Adipocyte (in vitro differentiated cells): ENCODE data around the gene KCNIP3.

Source experiments
- DNase-seq: peaks from one replicate; pipeline ENCODE4 v3.0.0-alpha.2; 2015; ENCODE audit warnings: low read depth
- H3K27me3 ChIP-seq: replicated peaks from 2 replicates; pipeline ENCODE4 v1.7.0; 2013; ENCODE audit warnings: mild to moderate bottlenecking, low read length, moderate library complexity; ENCODE audit not compliant: control insufficient read depth, insufficient read depth
- H3K36me3 ChIP-seq: 2 replicates; pipeline ENCODE4 v1.7.0; 2013; ENCODE audit warnings: low read length, mild to moderate bottlenecking, moderate library complexity; ENCODE audit not compliant: control insufficient read depth, insufficient read depth, severe bottlenecking
- H3K4me1 ChIP-seq: 2 replicates; pipeline ENCODE4 v1.7.0; 2013; ENCODE audit warnings: mild to moderate bottlenecking, low read length, moderate library complexity; ENCODE audit not compliant: control insufficient read depth, insufficient read depth
- H3K4me3 ChIP-seq: 2 replicates; pipeline ENCODE4 v1.7.0; 2013; ENCODE audit warnings: mild to moderate bottlenecking, low read length, moderate library complexity
- H3K9ac ChIP-seq: 2 replicates; pipeline ENCODE4 v1.7.0; 2013; ENCODE audit warnings: mild to moderate bottlenecking, low read length, moderate library complexity
- H3K9me3 ChIP-seq: 2 replicates; pipeline ENCODE4 v1.7.0; 2013; ENCODE audit warnings: mild to moderate bottlenecking, low read length, moderate library complexity; ENCODE audit not compliant: control insufficient read depth

The KCNIP3 gene

DNA sequence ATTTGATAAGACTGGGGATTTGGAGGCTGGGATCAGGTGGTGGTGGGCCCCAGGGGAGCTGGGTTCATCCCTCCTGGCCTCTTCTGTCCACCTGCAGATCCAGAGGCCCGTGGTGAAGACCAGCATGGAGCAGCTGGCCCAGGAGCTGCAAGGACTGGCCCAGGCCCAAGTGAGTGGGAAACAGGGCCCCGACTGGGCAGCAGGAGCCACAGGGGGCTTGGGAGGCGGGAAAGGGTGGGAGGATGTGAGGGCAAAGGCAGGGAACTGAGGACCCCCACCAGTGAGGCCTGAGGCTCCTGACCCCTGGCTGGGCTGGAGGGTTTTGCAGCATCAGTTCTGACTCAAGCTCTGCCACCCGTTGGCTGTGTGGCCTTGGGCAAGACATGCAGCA, 11.6 kb upstream of the KCNIP3 start:
- H3K4me3 ChIP-seq = no peak overlapping the region
- no peaks in the 10 kb centered on the region for H3K36me3 ChIP-seq
- no peak overlapping the region for H3K9ac ChIP-seq
- peaks cover 3% of the 10 kb centered on the region for H3K27me3 ChIP-seq
- H3K4me1 ChIP-seq = no peaks in the 10 kb centered on the region
- peaks cover 3% of the 10 kb centered on the region for H3K9me3 ChIP-seq
- DNase-seq = no peak

DNA sequence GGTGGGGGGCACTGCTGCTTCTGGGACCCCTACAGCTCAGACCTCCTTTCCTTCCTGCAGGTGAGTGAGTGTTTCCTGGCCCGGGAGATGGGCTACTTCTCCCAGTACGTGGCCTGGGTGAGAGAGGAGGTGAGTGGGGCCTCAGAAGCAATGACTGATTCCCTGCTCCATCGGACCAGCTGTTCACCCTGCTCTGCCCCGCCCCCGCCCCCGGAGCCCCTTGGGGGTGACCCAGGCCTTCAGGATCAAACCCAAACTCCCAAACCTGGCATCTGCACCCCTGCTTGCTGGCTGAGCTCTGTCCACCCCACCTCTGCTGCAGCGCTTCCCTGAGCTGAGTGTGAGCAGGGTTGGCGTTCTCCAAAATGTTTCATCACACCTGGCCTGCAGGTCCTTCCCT, 9.8 kb upstream of the KCNIP3 start:
- Histone ChIP-seq H3K9me3 (peaks cover 18% of the 10 kb centered on the region), H3K36me3 (no peaks in the 10 kb centered on the region), H3K9ac (no peak overlapping the region), H3K27me3 (no peaks in the 10 kb centered on the region), H3K4me3 (no peak overlapping the region), H3K4me1 (no peaks in the 10 kb centered on the region)
- no peak for DNase-seq

DNA sequence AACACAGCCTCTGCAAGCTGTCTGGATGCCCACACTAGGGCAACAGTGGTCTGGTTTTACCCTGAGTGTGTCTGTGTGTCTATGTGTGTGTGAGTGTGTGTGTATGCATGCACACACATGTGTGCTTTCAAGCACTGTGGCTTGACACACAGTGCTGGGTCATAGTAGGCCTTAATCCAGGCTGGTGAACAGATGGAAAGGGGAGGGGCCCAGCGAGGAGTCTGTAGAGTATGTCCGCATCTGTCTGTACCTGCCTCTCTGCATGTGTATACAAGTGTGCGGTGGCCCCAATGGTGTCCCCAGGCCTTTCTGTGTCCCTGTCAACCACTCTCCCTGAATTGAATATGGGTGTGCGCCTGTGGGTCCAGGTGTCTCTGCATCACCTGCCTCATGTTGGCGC, 9.3 kb upstream of the KCNIP3 start:
- no peaks in the 10 kb centered on the region for H3K4me1 ChIP-seq
- H3K4me3 ChIP-seq = no peak overlapping the region
- no peaks in the 10 kb centered on the region for H3K27me3 ChIP-seq
- no peak for DNase-seq
- H3K36me3 ChIP-seq = no peaks in the 10 kb centered on the region
- H3K9ac ChIP-seq = no peak overlapping the region
- H3K9me3 ChIP-seq = peaks cover 18% of the 10 kb centered on the region

DNA sequence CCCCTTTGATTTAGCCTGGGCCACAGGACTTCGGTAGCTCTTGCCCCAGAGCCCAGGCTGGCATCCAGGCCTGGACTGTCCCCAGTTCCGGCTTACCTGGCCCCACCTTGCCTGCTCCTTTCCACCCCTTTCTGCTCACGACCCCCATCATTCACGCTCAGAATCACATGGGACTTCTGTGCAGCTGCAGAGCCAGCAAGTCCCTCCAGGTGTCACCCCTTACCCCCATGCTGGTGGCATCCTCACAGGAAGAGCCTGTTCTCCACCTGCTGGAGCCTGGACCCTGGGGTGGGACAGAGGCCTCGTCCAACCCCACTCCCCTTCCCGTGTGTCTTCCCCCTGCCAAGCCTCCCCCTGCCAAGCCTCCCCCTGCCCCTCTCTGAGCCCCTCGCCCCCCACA, 7.9 kb upstream of the KCNIP3 start:
- no peaks in the 10 kb centered on the region for H3K27me3 ChIP-seq
- no peaks in the 10 kb centered on the region for H3K36me3 ChIP-seq
- H3K9ac ChIP-seq = no peak overlapping the region
- H3K4me1 ChIP-seq = no peaks in the 10 kb centered on the region
- H3K9me3 ChIP-seq = peaks cover 18% of the 10 kb centered on the region
- no peak for DNase-seq
- H3K4me3 ChIP-seq = no peak overlapping the region

DNA sequence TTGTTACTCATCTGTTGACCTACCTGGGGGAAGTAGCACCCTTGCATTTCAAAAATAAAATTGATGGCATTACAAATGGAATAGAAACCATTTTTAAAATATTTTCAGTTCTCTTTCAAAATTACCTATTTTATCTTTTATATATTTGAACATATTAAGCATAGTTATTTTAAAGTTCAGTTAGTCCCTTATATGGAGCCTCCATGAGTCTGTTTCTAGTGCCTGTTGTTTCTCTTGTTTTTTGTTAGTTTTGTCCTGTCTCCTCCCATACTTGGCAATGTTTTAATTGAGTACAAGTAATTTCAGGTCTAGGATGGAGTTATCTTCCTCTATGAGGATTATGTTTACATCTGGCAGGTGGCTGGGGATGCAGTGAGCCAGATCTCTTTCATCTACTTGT, 5.9 kb upstream of the KCNIP3 start:
- no peak for DNase-seq
- Histone ChIP-seq H3K4me1 (no peaks in the 10 kb centered on the region), H3K36me3 (no peaks in the 10 kb centered on the region), H3K9me3 (peaks cover 18% of the 10 kb centered on the region), H3K9ac (no peak overlapping the region), H3K4me3 (no peak overlapping the region), H3K27me3 (peaks cover 5% of the 10 kb centered on the region)

DNA sequence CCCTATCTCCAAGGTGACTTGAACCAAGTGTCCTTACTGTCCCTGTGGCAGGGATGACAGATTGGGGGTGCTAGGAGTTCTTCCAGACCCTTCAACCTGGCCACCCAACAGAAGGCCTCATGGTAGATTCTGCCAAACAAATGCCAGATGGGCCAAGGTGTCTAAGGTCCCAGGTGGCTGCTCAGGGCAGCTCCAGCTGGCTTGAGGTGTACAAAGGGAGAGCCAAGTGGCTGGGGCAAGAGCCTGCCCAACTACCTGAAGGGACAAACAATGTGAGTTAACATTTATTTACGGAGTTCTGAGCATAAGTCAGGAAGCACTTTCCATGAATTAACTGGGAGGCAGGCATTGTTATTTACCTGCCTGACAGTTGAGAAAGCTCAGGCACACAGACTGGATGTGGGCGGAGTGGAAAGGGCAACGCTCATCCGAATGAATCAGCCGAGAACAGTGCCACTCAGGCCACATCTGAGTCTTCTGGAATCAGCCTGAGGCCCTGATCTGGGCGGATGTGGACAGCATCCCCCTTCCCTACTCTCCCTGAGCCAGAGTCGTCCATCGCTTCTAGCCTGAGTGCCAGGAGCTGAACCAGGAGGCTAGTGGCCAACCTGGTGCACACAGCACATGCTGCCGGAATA, 4.4 kb upstream of the KCNIP3 start:
- no peak overlapping the region for H3K4me3 ChIP-seq
- no peaks in the 10 kb centered on the region for H3K4me1 ChIP-seq
- peaks cover 14% of the 10 kb centered on the region for H3K27me3 ChIP-seq
- H3K9me3 ChIP-seq = peaks cover 18% of the 10 kb centered on the region
- H3K36me3 ChIP-seq = no peaks in the 10 kb centered on the region
- no peak for DNase-seq
- H3K9ac ChIP-seq = no peak overlapping the region

DNA sequence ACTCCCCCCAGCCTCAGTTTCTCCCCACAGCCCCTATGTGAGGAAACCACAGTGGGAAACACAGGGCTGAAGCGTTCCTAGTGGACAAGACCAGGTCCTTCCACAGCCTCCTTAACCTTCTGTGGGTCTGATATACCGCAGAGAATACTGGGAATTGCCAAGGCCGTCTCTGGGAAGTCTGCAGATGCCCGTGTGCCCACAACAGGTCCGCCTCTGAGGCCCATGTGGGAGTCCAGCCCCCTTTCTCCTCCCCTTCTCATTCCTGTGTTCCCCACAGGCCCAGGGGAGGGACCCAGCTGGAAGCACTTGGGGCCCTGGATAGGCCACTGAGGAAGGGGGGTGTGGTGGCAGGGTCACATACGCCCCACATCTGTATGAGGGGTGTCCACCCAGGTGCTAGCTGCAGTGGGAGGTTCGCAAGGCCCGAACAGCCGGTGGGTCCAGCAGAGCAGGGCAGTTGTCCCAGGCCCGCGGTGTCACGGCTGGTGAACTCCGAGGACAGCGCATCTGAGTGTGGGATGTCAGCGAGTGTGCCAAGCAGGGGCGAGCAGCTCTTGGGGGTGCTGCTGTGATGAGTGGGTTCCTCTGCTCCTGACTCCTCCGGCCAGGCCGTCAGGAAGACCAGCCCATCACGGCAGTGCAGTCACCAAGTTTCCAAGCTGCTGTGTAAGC, 2.4 kb upstream of the KCNIP3 start:
- H3K9ac ChIP-seq = no peak overlapping the region
- H3K9me3 ChIP-seq = peaks cover 18% of the 10 kb centered on the region
- H3K27me3 ChIP-seq = peaks cover 32% of the 10 kb centered on the region

DNA sequence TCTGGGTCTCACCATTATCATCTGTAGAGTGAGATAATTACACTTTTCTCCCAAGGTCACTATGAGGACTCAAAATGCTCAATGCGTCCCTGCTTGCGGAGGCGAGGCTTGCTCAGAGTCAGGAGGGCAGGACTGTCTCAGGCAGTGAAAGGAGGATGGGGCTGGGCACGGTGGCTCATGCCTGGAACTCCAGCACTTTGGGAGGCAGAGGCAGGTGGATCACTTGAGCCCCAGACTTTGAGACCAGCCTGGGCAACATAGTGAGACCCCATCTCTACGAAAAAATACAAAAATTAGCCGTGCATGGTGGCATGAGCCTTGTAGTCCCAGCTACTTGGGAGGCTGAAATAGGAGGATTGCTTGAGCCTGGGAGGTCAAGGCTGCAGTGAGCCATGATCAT, 1.8 kb upstream of the KCNIP3 start:
- no peak overlapping the region for H3K4me3 ChIP-seq
- no peak for DNase-seq
- peaks cover 17% of the 10 kb centered on the region for H3K9me3 ChIP-seq
- peaks cover 38% of the 10 kb centered on the region for H3K27me3 ChIP-seq
- no peak overlapping the region for H3K9ac ChIP-seq
- no peaks in the 10 kb centered on the region for H3K4me1 ChIP-seq
- no peaks in the 10 kb centered on the region for H3K36me3 ChIP-seq

More for the DNA sequence above, 2.4 kb upstream of the KCNIP3 start:
- Histone ChIP-seq H3K4me3 (no peak overlapping the region), H3K4me1 (no peaks in the 10 kb centered on the region), H3K36me3 (no peaks in the 10 kb centered on the region)
- no peak for DNase-seq

DNA sequence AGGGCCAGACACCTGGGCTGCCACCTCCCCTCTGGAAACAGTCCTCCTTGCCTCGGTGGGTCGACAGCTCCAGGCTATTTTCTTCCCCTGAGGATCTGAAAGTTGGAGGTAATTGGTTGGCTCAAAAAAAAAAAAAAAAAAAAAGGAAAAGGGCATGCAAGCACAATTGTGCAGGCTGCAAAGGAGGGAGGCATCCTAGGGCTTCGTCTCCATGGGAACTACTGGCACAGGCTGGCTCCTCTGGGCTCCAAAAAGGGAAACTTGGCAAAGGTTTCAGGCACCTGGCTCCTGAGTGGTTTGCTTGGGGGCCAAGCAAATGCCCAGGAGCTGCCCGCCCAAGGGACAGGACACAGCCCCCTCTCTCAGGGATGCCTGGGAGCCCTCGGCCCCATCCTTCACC, 1.1 kb upstream of the KCNIP3 start:
- H3K4me3 ChIP-seq = no peak overlapping the region

DNA sequence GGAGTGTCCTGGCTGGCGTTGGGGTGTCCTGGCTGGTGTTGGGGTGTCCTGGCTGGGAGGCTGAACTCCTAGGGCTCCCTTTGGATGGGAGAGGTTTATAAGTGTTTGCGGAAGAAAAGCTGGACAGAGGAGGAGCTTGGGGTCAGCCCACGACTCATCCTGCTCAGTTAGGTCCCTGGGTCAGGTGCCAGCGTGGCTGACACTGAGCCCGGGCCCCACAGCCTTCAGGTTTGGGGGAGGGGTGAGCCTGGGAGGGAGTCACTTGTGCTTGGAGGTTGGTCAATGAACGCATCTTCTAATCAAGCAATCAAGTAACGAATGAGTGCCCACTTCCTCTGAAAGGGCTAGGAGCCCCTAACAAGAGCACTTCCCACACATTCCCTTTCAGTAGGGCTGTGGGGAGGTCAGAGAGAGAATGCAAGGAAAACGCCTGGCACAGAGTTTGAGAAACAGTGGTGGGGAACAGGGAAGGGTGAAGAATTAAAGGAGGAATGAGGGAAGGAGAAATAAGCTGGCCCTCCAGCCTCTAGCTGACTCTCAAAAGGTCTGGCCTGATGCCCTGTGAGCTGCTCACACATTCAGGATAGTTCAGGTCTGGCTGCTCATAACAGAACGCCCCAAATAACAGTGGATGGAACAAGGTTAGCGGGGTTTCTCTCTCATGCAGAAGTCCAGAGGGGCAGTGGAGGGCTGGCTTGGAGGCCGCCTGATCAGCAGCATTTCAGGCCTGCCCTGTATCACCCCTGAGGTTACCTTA, 670 bp downstream of the KCNIP3 start:
- no peaks in the 10 kb centered on the region for H3K4me1 ChIP-seq
- no peak overlapping the region for H3K9ac ChIP-seq
- no peaks in the 10 kb centered on the region for H3K36me3 ChIP-seq
- no peak for DNase-seq
- H3K27me3 ChIP-seq = peaks cover 55% of the 10 kb centered on the region
- H3K4me3 ChIP-seq = no peak overlapping the region
- no peaks in the 10 kb centered on the region for H3K9me3 ChIP-seq

More for the DNA sequence above, 1.1 kb upstream of the KCNIP3 start:
- H3K36me3 ChIP-seq = no peaks in the 10 kb centered on the region
- peaks cover 38% of the 10 kb centered on the region for H3K27me3 ChIP-seq
- peaks cover 11% of the 10 kb centered on the region for H3K9me3 ChIP-seq
- H3K9ac ChIP-seq = no peak overlapping the region
- DNase-seq = no peak
- no peaks in the 10 kb centered on the region for H3K4me1 ChIP-seq

DNA sequence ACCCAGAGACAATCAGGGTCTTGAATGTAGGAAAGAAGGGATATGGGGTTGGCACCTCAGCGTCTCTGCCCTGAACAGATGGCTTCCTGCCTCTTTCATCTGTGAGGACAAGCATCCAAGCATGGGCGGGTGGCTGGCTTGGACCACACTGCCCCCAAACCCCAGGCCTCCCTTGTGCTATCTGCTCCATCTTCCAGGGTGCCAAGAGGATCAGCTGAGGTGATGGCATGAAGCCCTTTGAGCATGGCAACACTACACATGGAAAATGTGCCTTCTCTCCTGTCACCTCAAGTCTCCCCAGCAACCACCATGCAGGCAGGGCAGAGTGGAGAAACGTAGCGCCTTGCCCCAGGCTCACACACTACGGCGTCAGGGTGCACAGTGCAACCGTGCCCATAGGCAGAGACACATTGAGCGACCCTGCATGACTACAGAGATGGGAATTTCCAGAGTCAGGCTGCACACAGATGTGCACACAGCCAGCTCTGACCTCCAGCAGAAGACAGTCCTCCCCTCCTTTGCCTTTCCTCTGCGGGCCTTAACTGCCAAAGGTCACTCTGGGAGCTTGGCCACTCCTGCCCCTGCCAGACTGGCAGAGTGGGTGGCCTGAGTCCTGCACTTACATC, 1.5 kb downstream of the KCNIP3 start:
- Histone ChIP-seq H3K4me1 (no peaks in the 10 kb centered on the region), H3K9ac (no peak overlapping the region), H3K9me3 (no peaks in the 10 kb centered on the region), H3K36me3 (no peaks in the 10 kb centered on the region), H3K4me3 (no peak overlapping the region), H3K27me3 (peaks cover 57% of the 10 kb centered on the region)
- no peak for DNase-seq
